ENCODE data around the gene LGALS7B. TPM values are rescaled to one million over a fixed set of nuclear protein-coding genes. Genes with fewer than 3 reads are reported as not detected.
"Not testable (repeated sequence)": the region's sequence is repeated elsewhere in the genome, so short reads cannot be mapped to it uniquely, and the experiment has no call there.

LGALS7B gene
- total RNA-seq, result not detected

GRCh38 chr19:38788478-38789243 is at the start of gene LGALS7B:
TSS of gene LGALS7B (plus strand) at chr19:38789200. CDS start at chr19:38789227, 27 bp downstream.
- intact Hi-C loops (cut with micrococcal nuclease), result no loop called here
- Mint-ChIP-seq H3K4me3 (no peak within 1 kb of the TSS), H3K9me3 (no peaks in the 10 kb centered on the region), H3K27me3 (ENCODE audit: low read depth) (no peaks in the 10 kb centered on the region), H3K4me1 (ENCODE audit: low read depth) (peaks cover 2% of the 10 kb centered on the region), H3K36me3 (ENCODE audit: low read depth) (no peaks in the 10 kb centered on the region), H3K27ac (no peak within 1 kb of the TSS)
- CTCF ChIA-PET, result no interaction called here
- no peak for DNase-seq

- Mint-ChIP-seq H3K36me3 (ENCODE audit: low read depth) (no peaks in the 10 kb centered on the region), H3K9me3 (no peaks in the 10 kb centered on the region), H3K4me3 (no peak overlapping the region), H3K27ac (no peak overlapping the region), H3K4me1 (ENCODE audit: low read depth) (peaks cover 17% of the 10 kb centered on the region), H3K27me3 (ENCODE audit: low read depth) (peaks cover 2% of the 10 kb centered on the region)
- CTCF ChIA-PET, result interaction anchor here (0.7 to 1.4 kb wide), 2 partner anchors 9 to 101 kb away, joined by 3 to 9 read pairs; no protein-coding TSS in a partner anchor
- DNase-seq, result no peak
- intact Hi-C loops (cut with micrococcal nuclease), result no loop called here
Observed at GRCh38 chr19:38739440-38740256, 49.4 kb upstream of the LGALS7B start.

DNA sequence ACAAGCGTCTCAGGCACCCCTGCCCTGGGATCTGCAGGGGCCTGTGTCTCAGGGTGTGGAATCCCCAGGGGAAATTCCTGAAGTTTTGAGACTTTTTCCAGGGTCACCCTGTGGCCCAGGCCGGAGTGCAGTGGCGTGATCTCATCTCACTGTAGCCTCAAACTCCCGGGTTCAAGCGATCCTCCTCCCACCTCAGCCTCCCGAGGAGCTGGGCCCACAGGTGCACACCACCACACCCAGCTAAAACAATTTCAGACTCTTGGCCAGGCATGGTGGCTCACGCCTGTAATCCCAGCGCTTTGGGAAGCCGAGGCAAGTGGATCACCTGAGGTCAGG is 48.8 kb upstream of the LGALS7B start:
- peaks cover 12% of the 10 kb centered on the region for H3K4me1 Mint-ChIP-seq (ENCODE audit: low read depth)
- peaks cover 2% of the 10 kb centered on the region for H3K27me3 Mint-ChIP-seq (ENCODE audit: low read depth)
- peak; percentile 1 for DNase-seq
- CTCF ChIA-PET, result interaction anchor here (0.7 to 1.4 kb wide), 2 partner anchors 9 to 102 kb away, joined by 3 to 9 read pairs; no protein-coding TSS in a partner anchor
- H3K4me3 Mint-ChIP-seq, result no peak overlapping the region
- intact Hi-C loops (cut with micrococcal nuclease), result no loop called here
- no peak overlapping the region for H3K27ac Mint-ChIP-seq
- no peaks in the 10 kb centered on the region for H3K9me3 Mint-ChIP-seq
- H3K36me3 Mint-ChIP-seq (ENCODE audit: low read depth), result no peaks in the 10 kb centered on the region

GRCh38 chr19:38740932-38741331 is 48.1 kb upstream of the LGALS7B start:
- CTCF ChIA-PET, result interaction anchor here (0.6 kb wide), 1 partner anchor 108 kb away, joined by 4 read pairs; no protein-coding TSS in a partner anchor
- Mint-ChIP-seq H3K9me3 (no peaks in the 10 kb centered on the region), H3K36me3 (ENCODE audit: low read depth) (no peaks in the 10 kb centered on the region), H3K27ac (no peak overlapping the region), H3K27me3 (ENCODE audit: low read depth) (peaks cover 2% of the 10 kb centered on the region), H3K4me1 (ENCODE audit: low read depth) (peaks cover 10% of the 10 kb centered on the region), H3K4me3 (no peak overlapping the region)
- DNase-seq, result no peak
- intact Hi-C loops (cut with micrococcal nuclease), result no loop called here

GRCh38 chr19:38741670-38742069 is 47.3 kb upstream of the LGALS7B start:
- no peaks in the 10 kb centered on the region for H3K9me3 Mint-ChIP-seq
- CTCF ChIA-PET, result no interaction called here
- intact Hi-C loops (cut with micrococcal nuclease), result no loop called here

GRCh38 chr19:38742296-38742695 is 46.7 kb upstream of the LGALS7B start:
- H3K27ac Mint-ChIP-seq, result no peak overlapping the region

More at GRCh38 chr19:38741670-38742069, 47.3 kb upstream of the LGALS7B start:
- H3K36me3 Mint-ChIP-seq (ENCODE audit: low read depth), result no peaks in the 10 kb centered on the region
- no peak overlapping the region for H3K4me3 Mint-ChIP-seq
- peaks cover 2% of the 10 kb centered on the region for H3K27me3 Mint-ChIP-seq (ENCODE audit: low read depth)
- H3K4me1 Mint-ChIP-seq (ENCODE audit: low read depth), result peaks cover 6% of the 10 kb centered on the region
- no peak overlapping the region for H3K27ac Mint-ChIP-seq
- DNase-seq, result no peak

GRCh38 chr19:38742906-38743305 is 46.1 kb upstream of the LGALS7B start:
- DNase-seq, result no peak
- Mint-ChIP-seq H3K9me3 (no peaks in the 10 kb centered on the region), H3K4me3 (no peak overlapping the region), H3K4me1 (ENCODE audit: low read depth) (peaks cover 3% of the 10 kb centered on the region), H3K36me3 (ENCODE audit: low read depth) (no peaks in the 10 kb centered on the region), H3K27me3 (ENCODE audit: low read depth) (no peaks in the 10 kb centered on the region), H3K27ac (no peak overlapping the region)
- intact Hi-C loops (cut with micrococcal nuclease), result no loop called here
- CTCF ChIA-PET, result no interaction called here

More at GRCh38 chr19:38742296-38742695, 46.7 kb upstream of the LGALS7B start:
- no peak overlapping the region for H3K4me3 Mint-ChIP-seq
- no peaks in the 10 kb centered on the region for H3K9me3 Mint-ChIP-seq
- DNase-seq, result no peak
- no peaks in the 10 kb centered on the region for H3K36me3 Mint-ChIP-seq (ENCODE audit: low read depth)
- peaks cover 6% of the 10 kb centered on the region for H3K4me1 Mint-ChIP-seq (ENCODE audit: low read depth)
- CTCF ChIA-PET, result no interaction called here
- intact Hi-C loops (cut with micrococcal nuclease), result no loop called here
- H3K27me3 Mint-ChIP-seq (ENCODE audit: low read depth), result peaks cover 2% of the 10 kb centered on the region

GRCh38 chr19:38743394-38744297 is 45.4 kb upstream of the LGALS7B start:
- Mint-ChIP-seq H3K27ac (no peak overlapping the region), H3K27me3 (ENCODE audit: low read depth) (no peaks in the 10 kb centered on the region), H3K36me3 (ENCODE audit: low read depth) (no peaks in the 10 kb centered on the region), H3K4me1 (ENCODE audit: low read depth) (peaks cover under 1% of the 10 kb centered on the region), H3K9me3 (no peaks in the 10 kb centered on the region), H3K4me3 (no peak overlapping the region)
- no peak for DNase-seq
- CTCF ChIA-PET, result interaction anchor here (0.5 kb wide), 1 partner anchor 263 kb away, joined by 4 read pairs; no protein-coding TSS in a partner anchor
- intact Hi-C loops (cut with micrococcal nuclease), result no loop called here

DNA sequence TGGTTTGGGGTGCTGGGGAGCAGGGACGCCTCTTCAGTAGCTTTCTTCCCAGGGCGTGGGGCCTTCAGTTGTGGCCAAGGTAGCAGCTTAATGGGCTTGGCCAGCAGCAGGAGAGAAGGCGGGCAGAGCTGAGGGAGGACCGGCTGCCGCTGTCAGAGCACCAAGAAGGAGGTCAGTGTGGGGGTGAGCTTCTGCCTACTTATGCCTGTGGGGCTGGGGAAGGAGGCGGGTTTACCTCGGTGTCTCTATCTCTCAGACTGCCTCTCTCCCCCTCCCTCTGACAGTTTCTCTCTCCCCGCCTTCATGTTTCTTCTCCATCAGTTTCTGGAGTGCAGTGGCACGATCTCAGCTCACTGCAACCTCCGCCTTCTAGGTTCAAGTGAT is 44.7 kb upstream of the LGALS7B start, which contains the start of gene CAPN12:
TSS of gene CAPN12 (minus strand) at position 177 of the 384 bp plus-strand sequence. CDS start 309 bp downstream, outside the sequence.
- CTCF ChIA-PET, result interaction anchor here (0.5 kb wide), 1 partner anchor 262 kb away, joined by 4 read pairs; no protein-coding TSS in a partner anchor

GRCh38 chr19:38744874-38745273 is 44.1 kb upstream of the LGALS7B start:
- Mint-ChIP-seq H3K27ac (no peak overlapping the region), H3K4me1 (ENCODE audit: low read depth) (no peaks in the 10 kb centered on the region), H3K27me3 (ENCODE audit: low read depth) (no peaks in the 10 kb centered on the region), H3K36me3 (ENCODE audit: low read depth) (no peaks in the 10 kb centered on the region), H3K9me3 (no peaks in the 10 kb centered on the region), H3K4me3 (no peak overlapping the region)
- CTCF ChIA-PET, result no interaction called here
- no peak for DNase-seq
- intact Hi-C loops (cut with micrococcal nuclease), result no loop called here

More for the DNA sequence above, 44.7 kb upstream of the LGALS7B start, which contains the start of gene CAPN12:
- Mint-ChIP-seq H3K36me3 (ENCODE audit: low read depth) (no peaks in the 10 kb centered on the region), H3K4me1 (ENCODE audit: low read depth) (no peaks in the 10 kb centered on the region), H3K27me3 (ENCODE audit: low read depth) (no peaks in the 10 kb centered on the region), H3K4me3 (no peak within 1 kb of the TSS), H3K27ac (no peak within 1 kb of the TSS), H3K9me3 (no peaks in the 10 kb centered on the region)
- DNase-seq, result no peak
- intact Hi-C loops (cut with micrococcal nuclease), result no loop called here

- Mint-ChIP-seq H3K36me3 (ENCODE audit: low read depth) (no peaks in the 10 kb centered on the region), H3K4me3 (no peak overlapping the region), H3K4me1 (ENCODE audit: low read depth) (no peaks in the 10 kb centered on the region), H3K27ac (no peak overlapping the region), H3K9me3 (no peaks in the 10 kb centered on the region), H3K27me3 (ENCODE audit: low read depth) (no peaks in the 10 kb centered on the region)
- CTCF ChIA-PET, result no interaction called here
- intact Hi-C loops (cut with micrococcal nuclease), result no loop called here
- DNase-seq, result no peak
Observed at GRCh38 chr19:38745316-38745715, 43.7 kb upstream of the LGALS7B start.

GRCh38 chr19:38753783-38754182 is 35.2 kb upstream of the LGALS7B start:
- H3K9me3 Mint-ChIP-seq; CTCF ChIA-PET; intact Hi-C loops (cut with micrococcal nuclease); H3K4me1 Mint-ChIP-seq (ENCODE audit: low read depth); DNase-seq; H3K27ac Mint-ChIP-seq; H3K4me3 Mint-ChIP-seq; H3K36me3 Mint-ChIP-seq (ENCODE audit: low read depth); H3K27me3 Mint-ChIP-seq (ENCODE audit: low read depth): not testable (repeated sequence)

Measured in activated naive CD4-positive, alpha-beta T cell treated with anti-CD3 and anti-CD28 coated beads for 36 hours (primary cell).